ENCODE data around the gene YIPF1.

Gene YIPF1

DNA sequence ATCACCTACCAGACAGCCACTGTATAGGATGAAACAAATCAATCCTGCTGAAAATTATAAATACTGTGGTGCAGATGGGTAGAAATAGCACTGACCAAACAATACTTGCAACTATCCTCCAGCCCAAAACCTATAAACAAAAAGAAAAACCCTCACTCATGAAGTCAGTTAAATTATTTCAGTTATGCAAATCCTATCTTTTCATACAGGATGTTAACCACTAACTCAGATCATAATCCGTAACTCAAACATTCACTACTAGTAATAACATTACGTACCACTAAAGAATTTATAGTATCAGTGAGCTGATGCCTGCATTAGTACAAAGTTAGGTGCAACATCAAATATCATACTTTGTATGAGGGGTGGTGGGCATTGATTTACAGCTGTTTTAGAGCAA, 54.1 kb downstream of the YIPF1 start:
- Histone ChIP-seq H3K27ac (ENCODE audit: poor library complexity, severe bottlenecking) (no peak overlapping the region), H3K9me3 (ENCODE audit: severe bottlenecking) (no peaks in the 10 kb centered on the region), H3K36me3 (ENCODE audit: low read depth) (peaks cover 49% of the 10 kb centered on the region), H3K27me3 (ENCODE audit: insufficient read depth, poor library complexity, severe bottlenecking) (no peaks in the 10 kb centered on the region), H3K4me3 (ENCODE audit: severe bottlenecking) (no peak overlapping the region), H3K4me1 (ENCODE audit: insufficient read depth, poor library complexity, severe bottlenecking) (peaks cover 6% of the 10 kb centered on the region)
- DNase-seq (ENCODE audit: low spot score) (no peak), ATAC-seq (ENCODE audit: low read depth) (no peak)
- TF ChIP-seq, protein P1, sequence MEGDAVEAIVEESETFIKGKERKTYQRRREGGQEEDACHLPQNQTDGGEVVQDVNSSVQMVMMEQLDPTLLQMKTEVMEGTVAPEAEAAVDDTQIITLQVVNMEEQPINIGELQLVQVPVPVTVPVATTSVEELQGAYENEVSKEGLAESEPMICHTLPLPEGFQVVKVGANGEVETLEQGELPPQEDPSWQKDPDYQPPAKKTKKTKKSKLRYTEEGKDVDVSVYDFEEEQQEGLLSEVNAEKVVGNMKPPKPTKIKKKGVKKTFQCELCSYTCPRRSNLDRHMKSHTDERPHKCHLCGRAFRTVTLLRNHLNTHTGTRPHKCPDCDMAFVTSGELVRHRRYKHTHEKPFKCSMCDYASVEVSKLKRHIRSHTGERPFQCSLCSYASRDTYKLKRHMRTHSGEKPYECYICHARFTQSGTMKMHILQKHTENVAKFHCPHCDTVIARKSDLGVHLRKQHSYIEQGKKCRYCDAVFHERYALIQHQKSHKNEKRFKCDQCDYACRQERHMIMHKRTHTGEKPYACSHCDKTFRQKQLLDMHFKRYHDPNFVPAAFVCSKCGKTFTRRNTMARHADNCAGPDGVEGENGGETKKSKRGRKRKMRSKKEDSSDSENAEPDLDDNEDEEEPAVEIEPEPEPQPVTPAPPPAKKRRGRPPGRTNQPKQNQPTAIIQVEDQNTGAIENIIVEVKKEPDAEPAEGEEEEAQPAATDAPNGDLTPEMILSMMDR (IDR thresholded peaks at IDR 0.05; ENCODE audit: poor library complexity, severe bottlenecking), result no peak

DNA sequence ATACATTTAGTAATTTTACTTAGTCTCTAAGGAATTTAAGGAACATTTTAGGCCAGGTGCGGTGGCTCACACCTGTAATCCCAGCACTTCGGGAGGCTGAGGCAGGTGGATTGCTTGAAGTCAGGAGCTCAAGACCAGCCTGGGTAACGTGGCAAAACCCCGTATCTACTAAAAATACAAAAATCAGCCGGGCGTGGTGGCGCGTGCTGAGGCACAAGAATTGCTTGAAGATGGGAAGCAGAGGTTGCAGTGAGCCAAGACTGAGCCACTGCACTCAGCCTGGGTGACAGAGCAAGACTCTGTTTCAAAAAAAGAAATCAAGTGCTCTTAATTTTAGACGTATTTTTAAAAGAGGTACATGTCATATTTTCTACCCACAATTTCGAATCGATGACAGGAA, 54.8 kb downstream of the YIPF1 start:
- Histone ChIP-seq H3K27me3 (ENCODE audit: insufficient read depth, poor library complexity, severe bottlenecking) (no peaks in the 10 kb centered on the region), H3K9me3 (ENCODE audit: severe bottlenecking) (no peaks in the 10 kb centered on the region), H3K4me1 (ENCODE audit: insufficient read depth, poor library complexity, severe bottlenecking) (peaks cover 6% of the 10 kb centered on the region), H3K4me3 (ENCODE audit: severe bottlenecking) (no peak overlapping the region), H3K36me3 (ENCODE audit: low read depth) (peaks cover 53% of the 10 kb centered on the region), H3K27ac (ENCODE audit: poor library complexity, severe bottlenecking) (no peak overlapping the region)
- no peak for DNase-seq (ENCODE audit: low spot score)
- no peak for ATAC-seq (ENCODE audit: low read depth)
- TF ChIP-seq, protein P1 (IDR thresholded peaks at IDR 0.05; ENCODE audit: poor library complexity, severe bottlenecking), result no peak

DNA sequence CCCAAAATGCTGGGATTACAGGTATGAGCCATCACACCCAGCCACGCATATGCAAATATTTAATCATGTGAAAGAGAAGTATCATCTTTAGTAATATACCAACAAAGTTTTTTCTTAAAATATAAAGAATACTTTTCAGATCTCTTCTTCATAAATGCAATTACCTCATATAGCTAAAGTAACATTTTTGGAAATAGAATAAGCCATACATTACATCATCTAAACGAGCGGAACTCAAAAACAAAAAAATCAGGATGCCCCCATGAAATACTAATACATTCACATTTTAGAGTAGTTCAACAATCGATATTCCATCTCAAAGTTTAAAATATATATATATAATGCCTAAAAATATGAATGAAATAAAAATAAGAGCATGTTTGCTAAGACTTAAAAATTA, 56.2 kb downstream of the YIPF1 start:
- no peak for DNase-seq (ENCODE audit: low spot score)
- ATAC-seq (ENCODE audit: low read depth), result no peak
- TF ChIP-seq, protein P1 (IDR thresholded peaks at IDR 0.05; ENCODE audit: poor library complexity, severe bottlenecking), result no peak
- Histone ChIP-seq H3K27ac (ENCODE audit: poor library complexity, severe bottlenecking) (no peak overlapping the region), H3K9me3 (ENCODE audit: severe bottlenecking) (no peaks in the 10 kb centered on the region), H3K36me3 (ENCODE audit: low read depth) (peaks cover 66% of the 10 kb centered on the region), H3K4me3 (ENCODE audit: severe bottlenecking) (no peak overlapping the region), H3K4me1 (ENCODE audit: insufficient read depth, poor library complexity, severe bottlenecking) (peaks cover 6% of the 10 kb centered on the region), H3K27me3 (ENCODE audit: insufficient read depth, poor library complexity, severe bottlenecking) (no peaks in the 10 kb centered on the region)

DNA sequence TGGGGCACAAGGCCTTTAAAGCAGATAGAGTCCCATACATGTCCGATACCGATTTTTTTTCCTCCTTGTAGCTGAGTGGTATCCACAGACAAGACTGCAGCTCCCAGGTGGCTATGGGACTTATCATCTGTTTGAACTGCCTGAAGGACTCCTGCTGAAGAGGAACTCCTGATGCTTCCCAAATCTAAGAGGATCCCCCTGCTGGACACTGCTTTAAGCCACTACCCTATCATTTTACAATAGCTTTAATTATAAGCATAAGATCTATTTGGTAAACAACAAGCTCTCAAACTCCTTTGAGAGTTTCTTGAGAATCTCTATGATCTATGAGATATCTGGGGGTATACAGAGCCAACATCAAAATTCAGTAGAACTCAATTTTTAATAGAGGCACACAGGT, 63.2 kb downstream of the YIPF1 start:
- TF ChIP-seq, protein P1 (IDR thresholded peaks at IDR 0.05; ENCODE audit: poor library complexity, severe bottlenecking), result no peak
- Histone ChIP-seq H3K36me3 (ENCODE audit: low read depth) (peaks cover 85% of the 10 kb centered on the region), H3K27ac (ENCODE audit: poor library complexity, severe bottlenecking) (no peak overlapping the region), H3K4me3 (ENCODE audit: severe bottlenecking) (no peak overlapping the region), H3K4me1 (ENCODE audit: insufficient read depth, poor library complexity, severe bottlenecking) (no peaks in the 10 kb centered on the region), H3K27me3 (ENCODE audit: insufficient read depth, poor library complexity, severe bottlenecking) (no peaks in the 10 kb centered on the region), H3K9me3 (ENCODE audit: severe bottlenecking) (no peaks in the 10 kb centered on the region)
- DNase-seq (ENCODE audit: low spot score) (no peak), ATAC-seq (ENCODE audit: low read depth) (no peak)

DNA sequence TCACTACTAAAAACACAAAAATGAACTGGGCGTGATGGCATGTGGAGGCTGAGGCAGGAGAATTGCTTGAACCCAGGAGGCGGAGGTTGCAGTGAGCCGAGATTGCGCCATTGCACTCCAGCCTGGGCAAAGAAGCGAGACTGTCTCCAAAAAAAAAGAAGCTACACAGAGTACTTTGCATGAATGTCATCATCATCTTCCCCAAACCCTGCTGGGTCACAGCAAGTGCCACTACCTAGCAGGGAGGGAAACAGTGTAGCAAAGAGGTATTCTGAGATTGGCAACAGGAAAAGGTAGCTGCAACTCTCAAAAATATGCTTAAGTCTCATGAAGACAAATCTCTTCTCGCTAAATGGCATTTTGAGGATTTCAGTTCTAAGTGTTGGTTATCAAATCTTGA, 64.3 kb downstream of the YIPF1 start:
- H3K27me3 ChIP-seq (ENCODE audit: insufficient read depth, poor library complexity, severe bottlenecking), result no peaks in the 10 kb centered on the region
- DNase-seq (ENCODE audit: low spot score), result no peak
- H3K4me1 ChIP-seq (ENCODE audit: insufficient read depth, poor library complexity, severe bottlenecking), result no peaks in the 10 kb centered on the region
- ATAC-seq (ENCODE audit: low read depth), result no peak
- no peaks in the 10 kb centered on the region for H3K9me3 ChIP-seq (ENCODE audit: severe bottlenecking)
- no peak overlapping the region for H3K4me3 ChIP-seq (ENCODE audit: severe bottlenecking)
- no peak overlapping the region for H3K27ac ChIP-seq (ENCODE audit: poor library complexity, severe bottlenecking)
- H3K36me3 ChIP-seq (ENCODE audit: low read depth), result peaks cover 80% of the 10 kb centered on the region
- TF ChIP-seq, protein P1 (IDR thresholded peaks at IDR 0.05; ENCODE audit: poor library complexity, severe bottlenecking), result no peak

Measured in RWPE2 (cell line).